HG03432 (cell line): ENCODE results near the gene RAP1GDS1.
A peak's percentile ranks its signal among the peaks of the same experiment; 100 is the strongest.

Experiments used
- ATAC-seq: cut with Tn5 transposase; IDR thresholded peaks from one replicate; pipeline ENCODE4 v1.9.1; 2021; ENCODE audit warnings: mild to moderate bottlenecking, moderate library complexity; ENCODE audit not compliant: unreplicated experiment

The RAP1GDS1 gene

DNA sequence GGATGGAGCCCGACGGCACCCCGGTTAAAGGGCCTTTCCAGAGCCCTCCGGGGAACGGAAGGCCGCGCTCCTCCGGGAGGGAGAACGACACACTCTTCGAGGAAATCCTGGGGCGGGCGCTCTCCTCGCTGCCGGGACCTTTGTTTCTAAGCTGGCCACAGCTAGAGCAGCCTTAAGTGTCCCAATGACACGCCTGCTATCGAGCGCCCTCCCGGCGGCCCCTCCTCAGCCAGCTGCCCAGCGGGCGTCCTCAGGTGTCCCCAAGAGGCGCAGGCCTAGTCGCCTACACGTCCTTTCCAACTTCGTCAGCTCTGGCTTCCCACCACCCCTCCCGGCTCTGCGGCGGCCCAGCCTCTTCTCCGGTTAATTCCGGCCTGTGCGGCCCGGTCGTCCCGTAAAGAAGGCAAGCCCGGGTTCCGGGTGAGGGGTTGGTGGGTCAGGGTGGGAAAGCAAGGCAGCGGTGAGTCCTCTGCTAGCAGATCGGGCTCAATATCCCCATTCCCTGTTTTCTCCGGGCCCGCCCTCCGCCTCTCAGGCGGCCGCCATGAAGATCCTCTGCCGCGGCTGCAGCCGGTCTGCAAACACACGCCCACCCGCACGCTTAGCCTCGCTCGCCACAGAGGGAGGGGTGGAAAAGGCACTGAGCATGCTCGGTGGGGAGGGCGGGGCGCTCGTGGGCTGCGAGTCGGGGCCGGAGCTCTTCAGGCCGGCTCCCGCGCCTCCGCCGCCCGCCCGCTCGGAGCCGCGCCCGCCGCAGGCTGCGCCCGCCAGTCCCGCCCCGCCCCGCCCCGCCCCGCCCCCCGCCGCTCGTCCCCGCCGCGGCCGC lies at the start of gene RAP1GDS1:
Gene RAP1GDS1, plus strand, starts transcription at position 806 of the 826 bp plus-strand sequence. CDS start 182 bp downstream, outside the sequence.
- peak; percentile 92 for ATAC-seq

DNA sequence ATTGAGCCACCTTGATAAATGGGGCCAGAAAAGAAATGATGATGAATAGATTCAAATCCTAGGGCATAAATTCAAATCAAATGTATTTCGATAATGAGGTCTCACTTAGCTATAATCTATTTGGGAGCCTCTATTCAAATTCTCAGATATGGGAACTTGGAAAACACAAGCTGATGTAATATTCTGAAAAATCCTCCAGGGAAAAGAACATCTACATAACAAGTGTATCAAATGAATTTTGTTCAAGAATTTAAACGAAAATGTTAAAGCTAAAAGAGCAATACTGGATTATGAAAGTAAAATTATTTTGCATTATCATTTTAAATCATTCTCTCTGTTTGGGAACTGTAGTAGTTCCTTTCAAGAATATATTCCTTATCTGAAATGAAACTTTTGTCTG lies 38.9 kb upstream of the RAP1GDS1 start:
- ATAC-seq = no peak

GRCh38 chr4:98226396-98226795 lies 34.8 kb upstream of the RAP1GDS1 start:
- ATAC-seq = no peak

DNA sequence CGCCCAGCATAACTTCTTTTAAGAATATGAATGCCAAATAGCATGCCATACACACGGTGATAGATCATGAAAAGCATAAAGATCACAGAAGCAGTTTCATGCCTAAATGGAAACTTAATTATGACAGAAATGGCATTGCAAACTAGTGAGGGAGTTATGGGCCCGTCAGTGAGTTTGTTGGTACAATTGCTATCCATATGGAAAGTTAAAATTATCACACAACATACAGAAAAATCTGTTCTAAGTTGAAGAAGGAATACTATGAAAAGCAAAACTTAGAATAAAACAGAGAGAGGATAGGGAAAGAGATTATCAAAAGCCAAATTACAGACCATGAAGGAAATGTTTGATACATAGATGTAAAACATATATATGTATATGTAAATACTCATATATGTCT lies 30.2 kb upstream of the RAP1GDS1 start:
- ATAC-seq = no peak

GRCh38 chr4:98232202-98232601 lies 29.0 kb upstream of the RAP1GDS1 start:
- no peak for ATAC-seq

DNA sequence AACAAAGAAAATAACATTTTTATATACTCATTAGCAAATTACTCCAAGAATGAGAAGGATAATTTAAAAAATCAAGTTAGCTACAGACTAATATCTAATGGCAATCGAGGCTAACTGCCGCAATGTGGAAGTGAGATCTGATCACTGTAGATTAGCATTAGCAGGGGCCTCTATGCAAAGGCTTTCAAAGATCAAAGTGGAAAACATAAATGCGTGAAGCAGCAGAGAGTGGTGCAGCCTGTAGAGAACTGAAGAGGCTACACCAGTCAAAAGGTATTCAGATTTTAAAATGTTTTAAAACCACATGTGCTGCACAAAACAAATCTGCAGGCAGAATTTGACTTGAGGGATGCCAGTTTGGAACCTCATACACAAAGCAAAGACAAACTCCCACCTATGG lies 24.0 kb upstream of the RAP1GDS1 start:
- no peak for ATAC-seq

DNA sequence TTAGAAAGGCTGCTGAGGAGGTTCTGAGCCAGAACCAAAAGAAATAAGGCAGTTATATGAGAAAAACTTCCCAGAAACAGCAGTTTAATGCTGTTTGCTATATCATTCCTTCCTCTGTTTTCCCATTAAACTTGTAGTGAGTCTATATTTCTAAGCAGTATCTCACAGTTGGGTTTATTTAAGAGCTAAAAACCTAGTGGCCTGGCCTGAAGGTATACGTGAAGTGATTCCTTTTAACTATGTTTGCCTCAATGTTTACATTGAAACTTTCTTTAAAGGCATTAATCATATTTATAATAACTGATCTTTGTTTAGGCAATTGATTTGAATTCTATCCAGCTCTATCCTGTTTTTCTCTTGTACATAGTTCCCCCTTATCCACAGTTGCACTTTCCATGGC lies 19.1 kb upstream of the RAP1GDS1 start:
- no peak for ATAC-seq

DNA sequence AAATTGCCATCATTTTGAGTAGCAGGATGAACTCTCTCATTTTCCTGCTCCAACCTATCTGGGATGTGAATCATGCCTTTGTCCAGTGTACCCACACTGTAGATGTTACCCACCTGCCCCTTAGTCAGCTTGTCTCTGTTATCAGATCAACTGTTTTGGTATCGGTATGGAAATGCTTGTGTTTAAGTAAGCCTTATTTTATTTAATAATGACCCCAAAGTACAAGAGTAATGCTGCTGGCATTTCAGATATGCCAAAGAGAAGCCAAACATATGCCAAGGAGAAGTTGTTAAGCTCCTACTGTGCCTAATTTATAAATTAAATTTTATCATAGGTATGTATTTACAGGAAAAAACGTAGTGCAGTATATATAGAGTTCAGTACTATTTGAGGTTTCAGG lies 18.6 kb upstream of the RAP1GDS1 start:
- no peak for ATAC-seq

DNA sequence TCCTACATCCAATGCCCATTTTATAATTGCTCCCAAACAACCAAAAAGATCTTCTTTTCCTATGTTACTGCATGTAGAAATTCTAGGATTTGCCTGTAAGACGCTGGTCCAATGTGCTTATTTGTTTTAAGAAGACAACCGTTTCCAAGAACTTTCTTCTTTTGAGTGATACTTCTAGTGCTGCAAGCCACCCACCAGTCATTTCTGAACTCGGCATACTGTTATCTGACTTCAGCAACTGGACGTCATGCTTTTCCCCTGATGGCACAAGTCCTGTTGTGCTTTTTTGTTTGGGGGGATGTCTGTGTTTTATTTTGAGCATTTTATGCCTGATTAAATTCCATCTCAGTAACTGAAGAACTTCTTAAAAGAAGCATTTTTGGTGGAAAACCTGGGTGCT lies 16.0 kb upstream of the RAP1GDS1 start:
- no peak for ATAC-seq

GRCh38 chr4:98248934-98249333 lies 12.2 kb upstream of the RAP1GDS1 start:
- ATAC-seq = peak; percentile 58

DNA sequence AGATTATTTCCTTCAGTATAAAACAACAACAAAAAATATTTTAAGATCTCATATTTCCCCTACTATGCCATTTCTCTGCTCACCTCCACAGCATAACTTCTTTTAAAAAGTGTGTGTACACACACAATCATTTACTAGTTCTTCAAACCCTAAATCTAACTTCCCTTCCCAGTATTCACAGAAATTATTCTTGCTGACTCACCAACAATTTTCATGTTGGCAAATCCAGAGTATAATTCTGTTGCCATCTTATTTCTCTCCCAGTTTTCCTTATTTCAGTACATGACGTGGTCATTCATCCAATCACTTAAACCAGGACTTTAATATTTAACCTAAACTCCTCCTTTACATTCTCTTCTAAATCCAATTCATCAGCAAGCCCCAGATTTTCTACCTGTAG lies 11.4 kb upstream of the RAP1GDS1 start:
- no peak for ATAC-seq

DNA sequence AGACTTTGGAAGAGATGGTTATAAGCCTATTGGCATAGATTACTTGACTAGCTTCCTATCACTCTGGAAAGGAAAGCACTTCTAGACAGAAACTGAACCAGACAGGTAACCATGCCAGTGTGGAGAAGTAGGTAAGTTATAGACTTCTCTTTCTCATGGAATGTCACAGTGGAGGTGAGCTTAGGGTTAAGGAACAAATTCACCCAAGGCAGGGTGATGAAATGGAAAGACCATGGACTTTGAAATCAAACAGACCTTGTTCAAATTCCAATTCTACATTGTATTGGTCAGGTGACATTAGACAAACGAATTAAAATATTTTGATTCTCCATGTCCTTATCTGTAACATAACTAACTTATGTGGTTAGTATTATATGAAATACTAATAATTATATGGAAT lies 7.7 kb upstream of the RAP1GDS1 start:
- no peak for ATAC-seq

GRCh38 chr4:98260047-98260578 lies 1.1 kb upstream of the RAP1GDS1 start:
- ATAC-seq = peak; percentile 18

DNA sequence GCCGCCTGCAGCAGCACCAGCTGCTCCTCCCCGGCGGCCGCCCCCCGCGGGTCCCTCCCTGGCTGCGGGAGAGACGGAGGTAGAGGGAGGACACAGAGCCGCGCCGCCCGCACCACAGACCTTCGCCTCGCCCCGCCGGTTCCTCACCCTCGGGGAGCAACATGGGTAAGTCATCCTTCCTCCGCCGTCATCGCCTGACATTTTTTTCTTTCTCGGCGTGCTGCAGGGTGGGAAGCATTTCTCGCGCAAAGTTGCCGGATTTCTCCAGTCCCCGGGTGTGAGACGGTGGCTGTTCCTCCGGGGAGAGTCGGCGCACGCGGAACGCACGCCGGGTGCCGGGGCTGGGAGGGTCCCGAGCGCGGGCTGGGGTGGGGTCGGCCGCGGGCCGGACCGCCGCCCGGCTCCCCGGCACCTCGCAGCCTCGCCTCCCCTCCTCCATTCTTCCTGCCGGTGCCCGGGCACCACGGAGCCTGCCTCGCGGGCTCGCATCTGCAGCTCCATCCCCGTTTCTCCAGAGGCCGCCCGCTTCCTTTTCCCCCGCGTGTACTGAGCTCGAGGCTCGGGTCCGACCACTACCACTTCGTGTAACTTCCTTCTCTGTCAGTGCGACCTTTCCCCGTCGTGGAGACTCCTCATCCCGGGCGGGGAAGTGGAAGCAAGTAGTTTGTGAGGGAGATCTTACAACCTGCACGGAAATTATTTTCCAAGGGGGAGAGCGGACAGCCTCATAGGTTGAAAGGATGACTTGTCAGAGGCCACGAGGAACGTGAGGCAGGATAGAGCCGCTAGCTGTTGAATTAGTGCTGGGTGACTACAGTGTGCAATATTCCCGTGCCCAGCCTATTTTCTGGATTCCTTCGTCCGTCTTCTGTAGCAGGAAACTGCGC lies 464 bp downstream of the RAP1GDS1 start:
- peak; percentile 18 for ATAC-seq

DNA sequence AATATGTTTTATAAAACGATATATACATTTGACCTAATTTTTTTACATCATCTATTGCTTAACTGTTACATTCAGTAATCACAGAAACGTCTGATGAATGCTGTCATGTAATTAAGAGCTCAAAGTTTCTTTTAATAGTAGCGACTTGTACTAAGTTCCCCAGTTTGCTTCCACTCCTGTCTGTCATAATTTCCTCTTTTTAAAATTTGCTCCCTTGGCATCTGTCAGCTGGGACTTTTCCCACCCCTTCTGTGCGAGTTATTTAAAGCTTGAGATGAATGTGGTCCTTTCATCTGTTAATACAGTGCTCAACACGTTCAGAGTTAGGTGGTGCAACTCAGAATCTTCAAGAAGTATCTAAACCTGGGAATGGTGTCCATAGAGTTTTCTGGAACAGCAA lies 1.2 kb downstream of the RAP1GDS1 start:
- ATAC-seq = no peak

GRCh38 chr4:98267498-98267897 lies 6.3 kb downstream of the RAP1GDS1 start:
- no peak for ATAC-seq

- ATAC-seq = no peak
Observed at GRCh38 chr4:98275145-98275544, 14.0 kb downstream of the RAP1GDS1 start.

GRCh38 chr4:98283219-98284189 lies 22.3 kb downstream of the RAP1GDS1 start:
- no peak for ATAC-seq

DNA sequence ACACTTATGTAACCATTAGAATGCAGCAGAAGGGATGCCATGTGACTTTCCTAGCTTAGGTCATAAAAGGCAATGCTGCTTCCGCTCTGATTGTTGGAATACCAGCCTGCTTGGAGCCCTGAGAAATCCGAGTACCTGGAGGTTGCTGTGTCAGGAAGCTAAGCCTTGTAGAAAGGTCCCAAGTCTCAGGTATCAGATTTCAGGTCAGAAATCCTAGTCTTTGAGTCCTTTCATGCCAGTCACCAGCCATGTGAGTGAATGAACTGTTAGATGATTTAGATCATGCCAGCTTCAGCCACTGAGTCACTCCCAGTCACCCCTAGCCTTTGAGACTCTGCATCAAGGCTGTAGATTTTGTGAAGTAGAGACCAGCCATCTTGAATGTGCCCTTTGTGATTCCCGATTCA lies 23.5 kb downstream of the RAP1GDS1 start:
- ATAC-seq = no peak

- ATAC-seq = no peak
Observed at GRCh38 chr4:98285676-98286075, 24.5 kb downstream of the RAP1GDS1 start.
